ENCODE measurements around the gene MRPL21. TPM values are rescaled to one million over a fixed set of nuclear protein-coding genes. Genes with fewer than 3 reads are reported as not detected.

Gene MRPL21
- total RNA-seq, 2 donors from 2014 or later: 44.9 to 47.5 TPM

- intact Hi-C loops (cut with DNase I): loop anchor here in 1 of 2 donors (5.0 kb wide), 1 partner anchor 1063 kb away; no protein-coding TSS in a partner anchor
Observed at GRCh38 chr11:68854273-68854958, 49.2 kb downstream of the MRPL21 start.

DNA sequence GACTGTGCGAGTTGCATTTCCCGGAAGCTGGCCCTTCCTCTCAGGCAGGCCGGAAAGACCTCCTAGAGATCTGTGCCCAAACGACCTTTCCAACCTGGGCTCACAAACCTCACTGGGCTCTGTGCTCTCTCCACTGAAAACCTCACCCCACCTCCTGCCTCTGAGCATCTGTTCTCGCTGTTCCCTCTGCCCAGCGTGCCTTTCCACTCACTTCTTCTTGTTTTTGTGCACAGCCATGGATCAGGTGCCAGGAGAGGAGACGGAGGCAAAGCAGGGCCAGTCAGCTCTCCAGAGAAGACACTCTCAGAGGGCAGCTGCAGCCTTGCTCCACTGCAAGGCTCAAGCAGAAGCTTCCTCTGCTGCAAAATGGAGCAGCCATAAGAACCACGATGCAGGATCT, 51.0 kb downstream of the MRPL21 start:
- DNase-seq (ENCODE audit: low spot score): peak; percentile 23
- intact Hi-C loops (cut with DNase I): loop anchor here in 1 of 2 donors (5.0 kb wide), 1 partner anchor 1065 kb away; no protein-coding TSS in a partner anchor

More at GRCh38 chr11:68854273-68854958, 49.2 kb downstream of the MRPL21 start:
- DNase-seq (ENCODE audit: low spot score): peak; percentile 47

GRCh38 chr11:68848429-68848828, 55.2 kb downstream of the MRPL21 start:
- intact Hi-C loops (cut with DNase I): no loop called here

GRCh38 chr11:68847395-68847794, 56.2 kb downstream of the MRPL21 start:
- intact Hi-C loops (cut with DNase I): no loop called here
- DNase-seq (ENCODE audit: low spot score): no peak

More at GRCh38 chr11:68848429-68848828, 55.2 kb downstream of the MRPL21 start:
- DNase-seq (ENCODE audit: low spot score): peak; percentile 7

DNA sequence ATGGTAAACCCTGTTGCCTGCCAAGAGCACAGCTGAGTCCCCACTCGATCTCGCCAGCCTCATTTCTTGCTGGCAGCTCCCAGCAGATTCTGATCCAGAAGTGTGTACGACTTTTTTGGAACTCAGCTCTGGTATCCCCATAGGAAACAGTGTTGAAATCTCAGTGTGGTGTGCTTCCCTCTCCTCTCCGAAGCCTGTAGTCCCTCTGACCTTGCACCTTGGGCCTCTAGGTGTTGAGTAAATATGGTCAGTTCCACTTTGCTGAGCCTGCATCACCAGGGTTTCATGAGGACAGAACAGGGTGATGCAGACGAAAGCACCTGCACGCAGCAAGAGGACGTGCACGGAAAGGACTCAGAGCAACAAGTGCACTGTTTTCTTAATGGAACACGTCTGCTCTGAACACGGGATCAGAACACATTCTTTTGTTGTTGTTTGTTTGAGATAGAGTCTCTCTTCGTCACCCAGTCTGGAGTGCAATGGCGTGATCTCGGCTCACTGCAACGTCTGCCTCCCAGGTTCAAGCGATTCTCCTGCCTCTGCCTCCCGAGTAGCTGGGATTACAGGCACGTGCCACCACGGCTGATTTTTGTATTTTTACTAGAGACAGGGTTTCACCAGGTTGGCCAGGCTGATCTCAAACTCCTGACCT, 58.2 kb downstream of the MRPL21 start:
- no peak for DNase-seq (ENCODE audit: low spot score)
- intact Hi-C loops (cut with DNase I): no loop called here

- DNase-seq (ENCODE audit: low spot score): no peak
- intact Hi-C loops (cut with DNase I): no loop called here
Observed at GRCh38 chr11:68844801-68845200, 58.8 kb downstream of the MRPL21 start.

DNA sequence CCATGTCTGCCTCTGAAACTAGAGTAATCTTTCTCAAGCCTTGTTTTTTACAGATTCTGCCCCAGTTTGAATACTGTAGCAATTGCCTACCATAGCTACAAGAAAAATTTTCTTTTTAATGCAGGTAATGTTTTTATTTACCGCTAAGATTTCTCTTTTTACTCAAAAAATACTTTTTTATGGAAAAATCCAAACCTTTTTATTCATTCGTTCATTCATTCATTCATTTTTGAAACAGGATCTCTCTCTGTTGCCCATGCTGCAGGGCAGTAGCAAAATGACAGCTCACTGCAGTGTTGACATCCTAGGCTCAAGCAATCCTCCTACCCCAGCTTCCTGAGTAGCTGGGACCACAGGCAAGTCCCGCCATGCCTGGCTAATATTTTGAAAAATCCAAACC, 59.3 kb downstream of the MRPL21 start:
- intact Hi-C loops (cut with DNase I): no loop called here
- no peak for DNase-seq (ENCODE audit: low spot score)

DNA sequence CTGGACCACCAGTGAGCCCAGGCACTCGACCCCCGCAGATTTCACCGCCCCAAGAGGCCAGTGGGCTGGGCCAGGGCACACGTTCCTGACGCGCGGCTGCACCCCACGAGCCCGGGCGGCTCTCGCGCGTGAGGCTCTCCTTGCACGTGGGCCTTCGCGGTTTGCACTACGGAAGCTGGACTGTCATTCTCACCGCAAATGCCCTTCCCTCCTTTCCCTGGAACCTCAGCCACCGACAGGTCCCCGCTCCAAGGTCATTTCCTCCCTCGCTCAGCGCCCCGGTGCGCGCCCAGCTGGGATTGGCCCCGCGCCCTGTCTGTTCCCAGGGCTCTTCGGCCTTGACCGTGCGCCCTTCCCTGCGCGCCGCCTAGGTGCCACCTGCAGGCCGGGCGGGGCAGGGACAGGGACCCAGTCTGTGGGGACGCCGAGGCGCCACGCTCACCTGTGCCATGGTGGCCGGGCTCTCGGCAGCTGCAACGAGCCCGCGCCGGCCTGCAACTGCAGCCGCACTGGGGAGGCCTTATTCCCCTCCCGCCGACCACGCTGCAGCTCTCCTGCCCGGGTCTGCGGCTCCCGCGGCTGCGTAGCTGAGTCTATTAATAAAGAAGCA, 59.8 kb downstream of the MRPL21 start:
- DNase-seq (ENCODE audit: low spot score): peak; percentile 87
- intact Hi-C loops (cut with DNase I): no loop called here

DNA sequence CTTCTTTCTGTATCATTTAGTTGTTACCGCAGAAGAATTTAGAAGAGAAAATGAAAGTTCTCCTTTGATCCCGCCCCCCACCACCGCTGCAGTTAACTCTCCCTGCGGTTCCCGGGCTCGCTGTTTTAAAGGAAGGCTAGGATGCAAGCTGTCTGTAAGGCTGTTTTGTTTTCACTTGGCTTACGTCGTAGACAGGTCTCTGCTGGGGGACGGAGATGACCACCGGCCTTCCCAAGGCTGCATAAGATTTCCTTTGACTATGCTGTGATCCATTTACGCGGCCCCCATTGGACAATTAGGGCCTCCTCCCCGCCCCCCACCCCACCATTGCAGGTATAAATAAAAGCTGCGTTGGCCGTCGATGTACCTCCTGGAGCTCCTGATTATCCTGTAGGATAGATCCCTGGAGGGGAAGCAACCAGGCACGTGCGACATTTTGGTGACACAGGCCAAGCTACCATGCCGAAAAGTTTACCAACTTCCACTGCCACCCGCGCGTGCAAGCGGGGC, 60.5 kb downstream of the MRPL21 start:
- intact Hi-C loops (cut with DNase I): no loop called here
- no peak for DNase-seq (ENCODE audit: low spot score)

DNA sequence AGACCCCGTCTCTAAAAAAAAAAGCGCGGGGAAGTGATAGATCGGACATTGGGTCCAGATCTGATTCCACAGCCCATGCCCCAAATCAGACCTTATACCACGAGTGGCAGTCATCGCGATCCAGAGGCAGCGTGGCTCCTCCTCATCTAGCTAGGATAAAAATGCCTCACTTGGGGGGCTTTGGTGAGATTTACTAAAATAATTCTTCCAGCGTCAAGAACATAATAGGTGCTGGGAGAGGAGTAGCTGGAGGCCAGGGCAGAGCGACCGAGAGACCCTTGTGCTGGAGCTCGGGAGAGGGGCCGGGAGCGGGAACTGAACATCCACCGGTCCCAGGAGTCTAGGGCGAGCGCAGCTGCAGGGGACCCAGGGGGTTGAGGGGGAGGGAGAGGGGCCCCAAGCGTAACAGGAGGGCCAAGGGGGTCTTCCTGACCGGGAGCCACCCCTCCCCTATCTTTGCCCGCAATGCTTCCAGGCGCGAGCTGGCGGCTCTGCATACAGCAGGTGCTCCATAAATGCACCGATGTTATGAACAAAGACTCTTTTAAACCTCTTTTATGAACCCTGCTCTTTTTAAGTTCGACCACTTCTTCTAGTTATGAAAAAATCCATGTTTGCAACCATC, 61.1 kb downstream of the MRPL21 start:
- intact Hi-C loops (cut with DNase I): no loop called here
- no peak for DNase-seq (ENCODE audit: low spot score)

DNA sequence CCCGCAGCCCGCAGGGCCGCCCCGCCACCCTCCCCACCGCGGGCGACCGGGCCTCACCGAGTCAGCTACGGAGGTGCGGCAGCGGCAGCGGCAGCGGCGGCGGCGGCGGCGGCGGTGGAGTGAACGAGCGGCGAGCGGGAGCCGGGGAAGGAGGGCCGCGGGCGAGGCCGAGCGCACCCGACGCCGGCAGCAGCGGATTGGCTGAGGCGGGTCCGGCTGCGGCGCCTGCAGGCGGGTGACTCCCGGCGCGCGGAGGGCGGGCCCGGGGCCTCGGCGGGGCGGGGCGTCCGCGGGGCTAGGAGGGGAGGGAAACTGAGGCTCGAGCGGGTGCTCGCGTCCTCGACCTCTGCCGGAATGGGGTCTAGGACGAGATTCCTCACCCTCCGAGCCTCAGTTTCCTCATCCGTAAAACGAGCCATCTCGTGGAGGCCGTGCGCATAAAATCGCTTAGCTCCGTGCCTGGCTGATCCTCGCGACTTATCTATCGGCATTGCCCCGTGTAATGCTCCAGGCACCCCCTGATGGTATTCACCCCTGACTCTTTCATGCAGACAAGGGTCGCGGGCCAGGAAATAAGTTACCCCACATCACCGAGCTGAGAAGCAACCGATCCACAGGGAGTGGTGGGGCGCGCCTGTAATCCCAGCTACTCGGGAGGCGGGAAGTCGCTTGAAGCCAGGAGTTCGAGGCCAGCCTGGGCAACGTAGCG, 61.8 kb downstream of the MRPL21 start, which contains the start of gene CPT1A:
CPT1A (minus strand) TSS at position 199 of the 709 bp plus-strand sequence. CDS start 26,442 bp downstream, outside the sequence.
- intact Hi-C loops (cut with DNase I): no loop called here

More for the DNA sequence above, 61.8 kb downstream of the MRPL21 start, which contains the start of gene CPT1A:
- peak; percentile 94 for DNase-seq (ENCODE audit: low spot score)

Other genes with a start within 250 kb of the MRPL21 start
- gene GAL, start 219.3 kb downstream of the MRPL21 start, total RNA-seq: under 1 TPM in 1 of 2 donors, not detected in 1; 0.52 TPM
- under 1 TPM; 0.62 to 0.93 TPM for gene TESMIN, start 152.3 kb downstream of the MRPL21 start, total RNA-seq
- 100 to 1,000 TPM in 1 of 2 donors, 10 to 100 TPM in 1; 62.3 to 127 TPM for gene CPT1A, start 61.9 kb downstream of the MRPL21 start, total RNA-seq
- 10 to 100 TPM; 18.3 to 18.4 TPM for gene IGHMBP2, start 59 bp upstream of the MRPL21 start, total RNA-seq
- gene MRGPRD, start 77.2 kb upstream of the MRPL21 start, total RNA-seq: not detected
- 100 to 1,000 TPM; 117 to 138 TPM for gene MRGPRF, start 109.4 kb upstream of the MRPL21 start, total RNA-seq
- 10 to 100 TPM; 24.8 to 25.4 TPM for gene TPCN2, start 145.1 kb upstream of the MRPL21 start, total RNA-seq